Measurements from ENCODE around the gene DLGAP3. TPM values are rescaled to one million over a fixed set of nuclear protein-coding genes. Genes with fewer than 3 reads are reported as not detected.
"Not testable (repeated sequence)": the region's sequence is repeated elsewhere in the genome, so short reads cannot be mapped to it uniquely, and the experiment has no call there.

DLGAP3 gene
- total RNA-seq, 1 donor from 2014 or later, result 44.8 TPM

GRCh38 chr1:34822202-34822601, 107.2 kb downstream of the DLGAP3 start:
- no peak overlapping the region for H3K4me3 Mint-ChIP-seq (ENCODE audit: unreplicated experiment)
- no peak overlapping the region for H3K27ac Mint-ChIP-seq (ENCODE audit: unreplicated experiment)
- DNase-seq, result no peak
- H3K9me3 Mint-ChIP-seq (ENCODE audit: unreplicated experiment), result peaks cover 1% of the 10 kb centered on the region
- no peaks in the 10 kb centered on the region for H3K4me1 Mint-ChIP-seq (ENCODE audit: low read depth, unreplicated experiment)
- TF ChIP-seq, protein P1, sequence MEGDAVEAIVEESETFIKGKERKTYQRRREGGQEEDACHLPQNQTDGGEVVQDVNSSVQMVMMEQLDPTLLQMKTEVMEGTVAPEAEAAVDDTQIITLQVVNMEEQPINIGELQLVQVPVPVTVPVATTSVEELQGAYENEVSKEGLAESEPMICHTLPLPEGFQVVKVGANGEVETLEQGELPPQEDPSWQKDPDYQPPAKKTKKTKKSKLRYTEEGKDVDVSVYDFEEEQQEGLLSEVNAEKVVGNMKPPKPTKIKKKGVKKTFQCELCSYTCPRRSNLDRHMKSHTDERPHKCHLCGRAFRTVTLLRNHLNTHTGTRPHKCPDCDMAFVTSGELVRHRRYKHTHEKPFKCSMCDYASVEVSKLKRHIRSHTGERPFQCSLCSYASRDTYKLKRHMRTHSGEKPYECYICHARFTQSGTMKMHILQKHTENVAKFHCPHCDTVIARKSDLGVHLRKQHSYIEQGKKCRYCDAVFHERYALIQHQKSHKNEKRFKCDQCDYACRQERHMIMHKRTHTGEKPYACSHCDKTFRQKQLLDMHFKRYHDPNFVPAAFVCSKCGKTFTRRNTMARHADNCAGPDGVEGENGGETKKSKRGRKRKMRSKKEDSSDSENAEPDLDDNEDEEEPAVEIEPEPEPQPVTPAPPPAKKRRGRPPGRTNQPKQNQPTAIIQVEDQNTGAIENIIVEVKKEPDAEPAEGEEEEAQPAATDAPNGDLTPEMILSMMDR (IDR thresholded peaks at IDR 0.05; ENCODE audit: partially characterized antibody, unreplicated experiment), result no peak
- no peaks in the 10 kb centered on the region for H3K36me3 Mint-ChIP-seq (ENCODE audit: unreplicated experiment)
- peaks cover 2% of the 10 kb centered on the region for H3K27me3 Mint-ChIP-seq (ENCODE audit: unreplicated experiment)

- not testable (repeated sequence) for H3K27ac Mint-ChIP-seq (ENCODE audit: unreplicated experiment); H3K9me3 Mint-ChIP-seq (ENCODE audit: unreplicated experiment); H3K4me1 Mint-ChIP-seq (ENCODE audit: low read depth, unreplicated experiment); H3K4me3 Mint-ChIP-seq (ENCODE audit: unreplicated experiment); DNase-seq; H3K36me3 Mint-ChIP-seq (ENCODE audit: unreplicated experiment); H3K27me3 Mint-ChIP-seq (ENCODE audit: unreplicated experiment)
Observed at GRCh38 chr1:34818862-34819261, 110.6 kb downstream of the DLGAP3 start.

- TF ChIP-seq, protein P1 (IDR thresholded peaks at IDR 0.05; ENCODE audit: partially characterized antibody, unreplicated experiment), result no peak
- no peaks in the 10 kb centered on the region for H3K4me1 Mint-ChIP-seq (ENCODE audit: low read depth, unreplicated experiment)
- no peaks in the 10 kb centered on the region for H3K36me3 Mint-ChIP-seq (ENCODE audit: unreplicated experiment)
- no peak for DNase-seq
- H3K9me3 Mint-ChIP-seq (ENCODE audit: unreplicated experiment), result peaks cover 1% of the 10 kb centered on the region
- no peaks in the 10 kb centered on the region for H3K27me3 Mint-ChIP-seq (ENCODE audit: unreplicated experiment)
- no peak overlapping the region for H3K27ac Mint-ChIP-seq (ENCODE audit: unreplicated experiment)
- H3K4me3 Mint-ChIP-seq (ENCODE audit: unreplicated experiment), result no peak overlapping the region
Observed at GRCh38 chr1:34816778-34817177, 112.7 kb downstream of the DLGAP3 start.

GRCh38 chr1:34816332-34816731, 113.1 kb downstream of the DLGAP3 start:
- TF ChIP-seq, protein P1 (IDR thresholded peaks at IDR 0.05; ENCODE audit: partially characterized antibody, unreplicated experiment), result no peak

More at GRCh38 chr1:34816332-34816731, 113.1 kb downstream of the DLGAP3 start:
- H3K27me3 Mint-ChIP-seq (ENCODE audit: unreplicated experiment), result no peaks in the 10 kb centered on the region
- H3K4me1 Mint-ChIP-seq (ENCODE audit: low read depth, unreplicated experiment), result no peaks in the 10 kb centered on the region
- DNase-seq, result no peak
- no peak overlapping the region for H3K4me3 Mint-ChIP-seq (ENCODE audit: unreplicated experiment)
- H3K9me3 Mint-ChIP-seq (ENCODE audit: unreplicated experiment), result peaks cover 1% of the 10 kb centered on the region
- no peaks in the 10 kb centered on the region for H3K36me3 Mint-ChIP-seq (ENCODE audit: unreplicated experiment)
- H3K27ac Mint-ChIP-seq (ENCODE audit: unreplicated experiment), result no peak overlapping the region

Other genes starting within 250 kb of the DLGAP3 start
- gene GJB5, start 174.6 kb downstream of the DLGAP3 start, total RNA-seq (ENCODE audit: unreplicated experiment), result not detected
- gene GJB4, start 169.9 kb downstream of the DLGAP3 start, total RNA-seq (ENCODE audit: unreplicated experiment), result not detected
- gene GJB3, start 148.4 kb downstream of the DLGAP3 start, total RNA-seq (ENCODE audit: unreplicated experiment), result not detected
- not detected for gene GJA4, start 136.7 kb downstream of the DLGAP3 start, total RNA-seq (ENCODE audit: unreplicated experiment)
- 59.9 TPM for gene SMIM12, start 69.9 kb downstream of the DLGAP3 start, total RNA-seq (ENCODE audit: unreplicated experiment)
- gene TMEM35B, start 55.7 kb upstream of the DLGAP3 start, total RNA-seq (ENCODE audit: unreplicated experiment), result not detected
- 25.1 TPM for gene ZMYM6, start 102.3 kb upstream of the DLGAP3 start, total RNA-seq (ENCODE audit: unreplicated experiment)
- gene ZMYM1, start 149.7 kb upstream of the DLGAP3 start, total RNA-seq (ENCODE audit: unreplicated experiment), result 12.1 TPM